Liver (tissue), 3 donors: ENCODE results near the gene KRR1.

Experiments used
- HNF4A ChIP-seq, 2 donors: conservative IDR thresholded peaks; 2 replicates each; pipeline ENCODE4 v1.6.1; 2016; ENCODE audit warnings: antibody characterized with exemption in 2 of 2, mild to moderate bottlenecking in 2 of 2
- TF ChIP-seq, protein P1 (sequence below): fragments of 150-350 bp; IDR thresholded peaks from 2 replicates; pipeline ENCODE4 v1.5.1; 2017; ENCODE audit warnings: improper control_type of control experiment, low read depth, low read length; ENCODE audit not compliant: missing input control
- TF ChIP-seq, protein P2 (sequence below): IDR thresholded peaks from 2 replicates; pipeline ENCODE4 v1.6.1; 2016; ENCODE audit warnings: antibody characterized with exemption, mild to moderate bottlenecking
- donor health status: healthy.
- donor health status: healthy.

DNA sequence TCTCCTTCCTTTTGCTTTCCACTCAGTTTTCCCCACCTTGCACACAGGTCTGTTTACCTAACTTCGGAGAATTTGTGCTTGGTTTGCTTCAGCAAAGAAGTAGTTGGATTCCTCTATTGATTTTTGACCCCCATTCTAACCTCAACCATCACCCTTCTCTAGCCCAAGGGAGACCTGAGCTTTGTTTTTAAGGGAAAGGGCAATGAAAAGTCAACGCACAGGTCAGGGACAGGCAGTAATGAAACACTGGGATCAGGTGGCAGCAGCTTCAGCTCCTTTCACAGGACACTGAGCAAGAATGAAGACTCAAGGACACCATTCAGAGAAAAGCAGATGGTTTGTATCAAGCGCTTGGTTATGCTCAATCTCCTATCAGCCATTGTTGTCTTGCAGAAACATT, 46.9 kb upstream of the KRR1 start:
- TF ChIP-seq HNF4A (conservative IDR thresholded peaks at IDR 0.05) = no peak
- TF ChIP-seq, protein P1, sequence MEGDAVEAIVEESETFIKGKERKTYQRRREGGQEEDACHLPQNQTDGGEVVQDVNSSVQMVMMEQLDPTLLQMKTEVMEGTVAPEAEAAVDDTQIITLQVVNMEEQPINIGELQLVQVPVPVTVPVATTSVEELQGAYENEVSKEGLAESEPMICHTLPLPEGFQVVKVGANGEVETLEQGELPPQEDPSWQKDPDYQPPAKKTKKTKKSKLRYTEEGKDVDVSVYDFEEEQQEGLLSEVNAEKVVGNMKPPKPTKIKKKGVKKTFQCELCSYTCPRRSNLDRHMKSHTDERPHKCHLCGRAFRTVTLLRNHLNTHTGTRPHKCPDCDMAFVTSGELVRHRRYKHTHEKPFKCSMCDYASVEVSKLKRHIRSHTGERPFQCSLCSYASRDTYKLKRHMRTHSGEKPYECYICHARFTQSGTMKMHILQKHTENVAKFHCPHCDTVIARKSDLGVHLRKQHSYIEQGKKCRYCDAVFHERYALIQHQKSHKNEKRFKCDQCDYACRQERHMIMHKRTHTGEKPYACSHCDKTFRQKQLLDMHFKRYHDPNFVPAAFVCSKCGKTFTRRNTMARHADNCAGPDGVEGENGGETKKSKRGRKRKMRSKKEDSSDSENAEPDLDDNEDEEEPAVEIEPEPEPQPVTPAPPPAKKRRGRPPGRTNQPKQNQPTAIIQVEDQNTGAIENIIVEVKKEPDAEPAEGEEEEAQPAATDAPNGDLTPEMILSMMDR = no peak
- TF ChIP-seq, protein P2, sequence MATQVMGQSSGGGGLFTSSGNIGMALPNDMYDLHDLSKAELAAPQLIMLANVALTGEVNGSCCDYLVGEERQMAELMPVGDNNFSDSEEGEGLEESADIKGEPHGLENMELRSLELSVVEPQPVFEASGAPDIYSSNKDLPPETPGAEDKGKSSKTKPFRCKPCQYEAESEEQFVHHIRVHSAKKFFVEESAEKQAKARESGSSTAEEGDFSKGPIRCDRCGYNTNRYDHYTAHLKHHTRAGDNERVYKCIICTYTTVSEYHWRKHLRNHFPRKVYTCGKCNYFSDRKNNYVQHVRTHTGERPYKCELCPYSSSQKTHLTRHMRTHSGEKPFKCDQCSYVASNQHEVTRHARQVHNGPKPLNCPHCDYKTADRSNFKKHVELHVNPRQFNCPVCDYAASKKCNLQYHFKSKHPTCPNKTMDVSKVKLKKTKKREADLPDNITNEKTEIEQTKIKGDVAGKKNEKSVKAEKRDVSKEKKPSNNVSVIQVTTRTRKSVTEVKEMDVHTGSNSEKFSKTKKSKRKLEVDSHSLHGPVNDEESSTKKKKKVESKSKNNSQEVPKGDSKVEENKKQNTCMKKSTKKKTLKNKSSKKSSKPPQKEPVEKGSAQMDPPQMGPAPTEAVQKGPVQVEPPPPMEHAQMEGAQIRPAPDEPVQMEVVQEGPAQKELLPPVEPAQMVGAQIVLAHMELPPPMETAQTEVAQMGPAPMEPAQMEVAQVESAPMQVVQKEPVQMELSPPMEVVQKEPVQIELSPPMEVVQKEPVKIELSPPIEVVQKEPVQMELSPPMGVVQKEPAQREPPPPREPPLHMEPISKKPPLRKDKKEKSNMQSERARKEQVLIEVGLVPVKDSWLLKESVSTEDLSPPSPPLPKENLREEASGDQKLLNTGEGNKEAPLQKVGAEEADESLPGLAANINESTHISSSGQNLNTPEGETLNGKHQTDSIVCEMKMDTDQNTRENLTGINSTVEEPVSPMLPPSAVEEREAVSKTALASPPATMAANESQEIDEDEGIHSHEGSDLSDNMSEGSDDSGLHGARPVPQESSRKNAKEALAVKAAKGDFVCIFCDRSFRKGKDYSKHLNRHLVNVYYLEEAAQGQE = no peak
